ENCODE data around the gene TPI1. TPM values are rescaled to one million over a fixed set of nuclear protein-coding genes. Genes with fewer than 3 reads are reported as not detected.

The TPI1 gene
- total RNA-seq, 6 experiments from 2014 or later, result 265 to 400 (median 331) TPM

- no peak overlapping the region for H3K27ac ChIP-seq
- H3K27me3 ChIP-seq, result no peaks in the 10 kb centered on the region
- ATAC-seq (no peak), DNase-seq (no peak)
- H3K9me3 ChIP-seq, result no peaks in the 10 kb centered on the region
- H3K4me3 ChIP-seq, result no peak overlapping the region
- H3K36me3 ChIP-seq, result no peaks in the 10 kb centered on the region
- no peaks in the 10 kb centered on the region for H3K4me1 ChIP-seq
- intact Hi-C loops (cut with DNase I), result loop anchor here in 1 of 2 donors (5.0 to 10.0 kb wide), 2 partner anchors 107 to 214 kb away; no protein-coding TSS in a partner anchor
- no peak for TF ChIP-seq POLR2A (IDR thresholded peaks at IDR 0.05)
- TF ChIP-seq CTCF (IDR thresholded peaks at IDR 0.05), result no peak
- WGBS (ENCODE audit: insufficient coverage, low coverage, low lambda C conversion rate, missing lambda C conversion rate), result 85% methylated on average over 11 of the region's 16 CpGs
Observed at GRCh38 chr12:6838854-6839253, 28.5 kb upstream of the TPI1 start.

GRCh38 chr12:6839482-6840201 lies 27.7 kb upstream of the TPI1 start:
- Histone ChIP-seq H3K36me3 (no peaks in the 10 kb centered on the region), H3K27me3 (no peaks in the 10 kb centered on the region), H3K9me3 (no peaks in the 10 kb centered on the region), H3K4me3 (no peak overlapping the region), H3K4me1 (no peaks in the 10 kb centered on the region), H3K27ac (no peak overlapping the region)
- DNase-seq, result no peak
- no peak for TF ChIP-seq CTCF (IDR thresholded peaks at IDR 0.05)
- TF ChIP-seq POLR2A (IDR thresholded peaks at IDR 0.05), result no peak
- ATAC-seq, result no peak
- intact Hi-C loops (cut with DNase I), result loop anchor here in 1 of 2 donors (5.0 to 10.0 kb wide), 2 partner anchors 107 to 215 kb away; no protein-coding TSS in a partner anchor
- WGBS (ENCODE audit: insufficient coverage, low coverage, low lambda C conversion rate, missing lambda C conversion rate), result no CpG with 5 or more reads among the region's 10 CpGs

- Histone ChIP-seq H3K36me3 (no peaks in the 10 kb centered on the region), H3K4me3 (no peak overlapping the region), H3K27me3 (no peaks in the 10 kb centered on the region), H3K4me1 (no peaks in the 10 kb centered on the region), H3K27ac (no peak overlapping the region), H3K9me3 (no peaks in the 10 kb centered on the region)
- WGBS (ENCODE audit: insufficient coverage, low coverage, low lambda C conversion rate, missing lambda C conversion rate), result 50% methylated on average over 1 of the region's 1 CpG
- DNase-seq (no peak), ATAC-seq (no peak)
- intact Hi-C loops (cut with DNase I), result no loop called here
- TF ChIP-seq POLR2A (IDR thresholded peaks at IDR 0.05) (no peak), CTCF (IDR thresholded peaks at IDR 0.05) (no peak)
Observed at GRCh38 chr12:6840330-6840729, 27.0 kb upstream of the TPI1 start.

GRCh38 chr12:6840761-6841515 lies 26.4 kb upstream of the TPI1 start, which contains the start of gene GNB3:
TSS of gene GNB3 (plus strand) at chr12:6840925. CDS start at chr12:6841288, 363 bp downstream.
- Histone ChIP-seq H3K4me1 (no peaks in the 10 kb centered on the region), H3K27me3 (no peaks in the 10 kb centered on the region), H3K4me3 (no peak within 1 kb of the TSS), H3K27ac (no peak within 1 kb of the TSS), H3K9me3 (no peaks in the 10 kb centered on the region), H3K36me3 (no peaks in the 10 kb centered on the region)
- no peak for TF ChIP-seq POLR2A (IDR thresholded peaks at IDR 0.05)
- no peak for TF ChIP-seq CTCF (IDR thresholded peaks at IDR 0.05)
- 64% methylated on average over 9 of the region's 24 CpGs for WGBS (ENCODE audit: insufficient coverage, low coverage, low lambda C conversion rate, missing lambda C conversion rate)
- ATAC-seq (no peak), DNase-seq (no peak)
- intact Hi-C loops (cut with DNase I), result no loop called here

Measured in right lobe of liver (tissue), 6 donors.